Fibroblast of mammary gland (primary cell): ENCODE data around the gene DOCK4.
A peak's percentile ranks its signal among the peaks of the same experiment; 100 is the strongest.

Source experiments
- DNase-seq: peaks from one replicate; pipeline ENCODE4 v3.0.0-alpha.2; 2010; ENCODE audit warnings: low read depth
- H3K4me3 ChIP-seq: 2 replicates; pipeline ENCODE4 v1.5.1; 2011; ENCODE audit warnings: low read depth, mild to moderate bottlenecking, low read length, moderate library complexity; ENCODE audit not compliant: control insufficient read depth
- TF ChIP-seq, protein P1 (sequence below): conservative IDR thresholded peaks from 2 replicates; pipeline ENCODE4 v1.5.1; 2011; ENCODE audit warnings: low read depth, low read length, inconsistent platforms; ENCODE audit not compliant: control insufficient read depth, insufficient read depth

The DOCK4 gene

DNA sequence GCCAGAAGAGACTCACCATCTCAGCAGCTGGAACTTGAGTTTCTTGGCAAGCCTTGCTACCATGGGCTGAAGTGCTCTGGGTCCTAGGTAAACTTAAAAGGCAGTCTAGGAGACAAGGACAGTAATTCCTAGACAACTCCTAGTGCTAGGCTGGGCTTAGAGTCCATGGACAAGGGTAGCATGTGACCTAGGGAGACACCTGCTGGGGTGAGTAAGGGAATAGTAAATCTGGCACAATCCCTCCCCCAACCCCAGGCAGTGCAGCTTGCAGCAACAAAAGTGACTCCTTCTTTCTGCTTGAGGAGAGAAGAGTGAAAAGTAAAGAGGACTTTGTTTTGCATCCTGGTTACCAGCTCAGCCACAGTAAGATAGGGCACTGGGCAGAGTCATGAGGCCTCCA lies 327.4 kb downstream of the DOCK4 start:
- DNase-seq = no peak
- TF ChIP-seq, protein P1, sequence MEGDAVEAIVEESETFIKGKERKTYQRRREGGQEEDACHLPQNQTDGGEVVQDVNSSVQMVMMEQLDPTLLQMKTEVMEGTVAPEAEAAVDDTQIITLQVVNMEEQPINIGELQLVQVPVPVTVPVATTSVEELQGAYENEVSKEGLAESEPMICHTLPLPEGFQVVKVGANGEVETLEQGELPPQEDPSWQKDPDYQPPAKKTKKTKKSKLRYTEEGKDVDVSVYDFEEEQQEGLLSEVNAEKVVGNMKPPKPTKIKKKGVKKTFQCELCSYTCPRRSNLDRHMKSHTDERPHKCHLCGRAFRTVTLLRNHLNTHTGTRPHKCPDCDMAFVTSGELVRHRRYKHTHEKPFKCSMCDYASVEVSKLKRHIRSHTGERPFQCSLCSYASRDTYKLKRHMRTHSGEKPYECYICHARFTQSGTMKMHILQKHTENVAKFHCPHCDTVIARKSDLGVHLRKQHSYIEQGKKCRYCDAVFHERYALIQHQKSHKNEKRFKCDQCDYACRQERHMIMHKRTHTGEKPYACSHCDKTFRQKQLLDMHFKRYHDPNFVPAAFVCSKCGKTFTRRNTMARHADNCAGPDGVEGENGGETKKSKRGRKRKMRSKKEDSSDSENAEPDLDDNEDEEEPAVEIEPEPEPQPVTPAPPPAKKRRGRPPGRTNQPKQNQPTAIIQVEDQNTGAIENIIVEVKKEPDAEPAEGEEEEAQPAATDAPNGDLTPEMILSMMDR = no peak
- no peak overlapping the region for H3K4me3 ChIP-seq

DNA sequence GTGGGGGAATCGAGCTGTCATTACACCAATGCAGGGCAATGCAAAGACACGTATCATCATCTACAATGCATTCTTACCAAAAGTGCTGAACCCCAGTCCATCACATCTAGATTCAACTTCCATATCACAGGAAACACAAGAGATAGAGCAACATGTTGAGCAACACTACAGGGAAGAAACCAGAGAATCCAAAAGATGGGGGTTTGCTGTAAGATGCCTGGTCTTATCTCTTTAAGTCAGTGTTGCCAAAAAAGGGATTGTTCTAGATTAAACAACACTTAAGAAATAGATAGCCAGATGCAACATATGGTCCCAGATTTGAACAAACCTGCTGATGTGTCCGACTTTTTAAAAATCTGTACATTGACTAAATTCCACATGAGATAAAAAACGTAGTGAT lies 328.3 kb downstream of the DOCK4 start:
- H3K4me3 ChIP-seq = no peak overlapping the region
- TF ChIP-seq, protein P1 = no peak
- no peak for DNase-seq

DNA sequence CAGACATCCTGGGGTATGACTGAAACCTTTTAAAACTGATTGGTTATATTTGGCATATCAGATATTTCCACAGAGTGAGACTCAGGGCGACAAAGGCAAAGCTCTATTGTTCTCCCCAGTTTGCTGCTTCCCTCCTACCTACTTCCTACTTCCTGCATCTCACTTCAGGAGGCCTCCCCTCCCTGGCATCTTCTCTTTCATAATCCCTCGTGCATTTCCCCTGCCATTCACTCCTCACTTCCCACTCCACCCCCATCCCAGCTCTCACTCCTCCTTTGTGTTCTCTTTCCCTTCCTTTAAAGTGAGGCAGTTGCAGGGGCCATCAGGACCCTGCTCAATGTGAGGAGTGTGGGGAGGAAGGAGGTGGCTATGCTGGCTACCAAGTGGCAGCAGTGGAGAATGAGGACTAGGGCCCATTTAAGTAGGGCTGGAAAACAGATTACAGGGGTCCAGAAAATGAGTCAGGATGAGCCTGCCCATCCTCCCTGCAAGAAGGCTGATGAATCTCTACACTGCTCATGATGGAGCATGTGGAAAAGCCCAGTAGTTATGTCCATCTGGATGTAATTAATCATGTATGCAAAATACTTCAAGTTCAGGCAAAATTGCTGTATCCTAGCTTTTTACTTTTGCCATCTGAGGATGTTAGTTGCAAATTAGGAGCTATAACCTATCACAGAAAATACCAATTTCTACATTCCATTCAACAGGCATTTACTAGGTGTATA lies 332.1 kb downstream of the DOCK4 start:
- DNase-seq = peak; percentile 64
- no peak overlapping the region for H3K4me3 ChIP-seq
- TF ChIP-seq, protein P1 = no peak

DNA sequence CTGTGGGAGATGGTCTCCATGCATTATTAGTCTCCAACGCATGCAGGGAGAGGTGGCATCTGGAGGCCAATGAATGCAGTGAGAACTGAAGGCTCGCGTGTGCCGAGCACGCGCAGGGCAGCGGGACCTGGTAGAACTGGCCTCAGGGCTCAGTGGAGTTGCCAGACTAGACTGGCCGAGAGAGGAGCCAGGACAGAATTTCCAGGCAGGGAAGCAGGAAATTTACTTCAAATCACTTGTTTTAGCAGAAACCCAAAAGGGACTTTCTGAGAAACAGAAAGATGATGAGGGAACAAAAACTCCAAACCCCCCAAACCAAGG lies 332.9 kb downstream of the DOCK4 start:
- TF ChIP-seq, protein P1 = no peak
- no peak for DNase-seq

DNA sequence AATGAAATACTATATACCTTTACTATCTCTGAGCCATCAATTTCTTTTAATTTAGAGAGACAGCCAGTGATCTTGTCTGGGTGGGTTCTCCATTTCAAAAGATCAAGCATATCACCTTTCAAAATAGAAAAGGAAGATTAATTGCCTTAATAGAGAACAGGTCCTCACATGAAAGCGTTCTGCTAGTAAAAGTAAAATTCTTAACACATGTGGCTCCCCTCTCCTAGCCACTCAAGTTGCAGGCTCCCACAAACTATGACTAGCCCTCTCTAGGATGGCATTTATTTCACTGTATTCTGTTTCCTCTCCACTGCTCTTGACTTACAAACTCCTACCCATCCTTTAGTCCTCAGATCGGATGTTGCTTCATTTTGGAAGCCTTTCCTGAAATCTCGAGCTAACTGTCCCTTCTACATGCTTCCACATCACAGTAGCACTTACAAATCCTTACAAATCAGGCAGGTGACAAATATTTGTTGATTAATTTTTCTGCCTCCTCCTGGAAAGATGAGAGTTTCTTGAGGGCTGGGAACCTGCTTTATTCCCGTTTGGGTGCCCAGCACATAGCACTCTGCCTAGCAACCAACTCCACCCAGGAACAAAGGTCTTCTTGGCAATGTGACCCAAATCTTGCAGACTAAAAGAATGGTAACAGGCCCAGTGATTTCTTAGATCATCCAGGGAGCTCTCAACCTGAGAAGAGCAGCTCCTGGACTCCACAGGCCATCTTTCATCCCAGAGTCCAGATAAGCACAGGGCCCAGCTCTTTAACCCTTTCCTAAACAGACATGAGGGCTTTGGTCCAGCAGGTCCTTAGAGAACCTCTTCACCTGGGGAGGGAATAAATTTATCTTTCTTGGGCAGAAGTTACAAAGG lies 333.5 kb downstream of the DOCK4 start:
- H3K4me3 ChIP-seq = no peak overlapping the region
- TF ChIP-seq, protein P1 = no peak
- DNase-seq = no peak

More for the DNA sequence above, 332.9 kb downstream of the DOCK4 start:
- H3K4me3 ChIP-seq = no peak overlapping the region

DNA sequence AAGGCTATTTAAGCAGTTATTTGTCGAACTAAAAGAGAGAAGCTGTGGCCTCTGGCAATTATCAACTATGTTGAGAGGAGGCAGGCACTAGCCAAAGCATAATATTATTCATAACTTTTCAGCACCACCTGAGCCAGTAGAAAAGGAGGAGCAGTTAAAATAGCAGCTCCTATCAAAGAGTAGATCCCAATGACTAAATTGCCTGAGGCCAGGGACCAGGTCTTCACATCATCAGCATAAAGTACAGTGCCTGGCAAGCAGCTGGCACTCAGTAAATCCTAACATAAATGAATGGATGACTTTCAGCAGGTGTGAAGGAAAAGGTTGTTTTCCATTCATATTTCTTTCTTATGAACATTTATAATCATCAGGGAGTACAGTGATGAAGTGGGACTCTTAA lies 334.9 kb downstream of the DOCK4 start:
- H3K4me3 ChIP-seq = no peak overlapping the region
- TF ChIP-seq, protein P1 = no peak
- DNase-seq = no peak
